Endometrial microvascular endothelial cells (primary cell): ENCODE measurements around the gene GRB2. TPM values are rescaled to one million over a fixed set of nuclear protein-coding genes. Genes with fewer than 3 reads are reported as not detected.
"Not testable (repeated sequence)": the region's sequence is repeated elsewhere in the genome, so short reads cannot be mapped to it uniquely, and the experiment has no call there.

Experiments used
- in situ Hi-C: cut with HindIII; loops from 2 replicates; pipeline ENCODE4 v1.10.0; 2017; ENCODE audit warnings: low sequenced_read_pairs, low pct_unique_long_range_greater_than_20kb; ENCODE audit errors: inconsistent ontology term
- total RNA-seq: library from RNA; depleted of rRNA; stranded (reverse); fragments of >200 nt; gene quantifications from one replicate; pipeline ENCODE4 v1.2.3, GENCODE V29; 2015; ENCODE audit errors: inconsistent ontology term

GRB2 gene
- total RNA-seq, 1 donor from 2014 or later, result 81.3 TPM

- in situ Hi-C loops, result no loop called here
Measured at GRCh38 chr17:75393523-75394331, 11.8 kb downstream of the GRB2 start.

DNA sequence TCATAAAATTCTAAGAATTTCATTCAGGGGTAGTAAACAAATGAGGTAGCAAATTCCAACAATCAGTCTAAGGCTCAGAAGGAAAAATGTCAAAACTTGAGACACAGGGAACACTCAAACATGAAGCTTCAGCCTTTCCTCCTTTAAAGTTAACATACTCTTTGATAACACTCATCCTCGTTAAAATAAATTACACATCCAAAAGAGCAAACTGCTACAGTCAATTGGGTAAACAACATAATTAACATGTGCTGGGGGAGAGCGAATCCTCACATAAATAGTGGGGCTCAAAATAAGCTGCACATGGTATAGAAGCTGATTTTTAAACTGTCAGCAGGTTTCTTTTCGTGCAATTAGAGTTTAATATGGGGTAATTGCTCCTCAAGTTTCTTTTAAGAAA is 12.9 kb downstream of the GRB2 start:
- in situ Hi-C loops, result no loop called here

GRCh38 chr17:75390982-75391381 is 14.5 kb downstream of the GRB2 start:
- in situ Hi-C loops, result no loop called here

GRCh38 chr17:75388476-75389030 is 16.9 kb downstream of the GRB2 start:
- in situ Hi-C loops, result no loop called here

GRCh38 chr17:75387771-75388170 is 17.7 kb downstream of the GRB2 start:
- in situ Hi-C loops, result no loop called here

DNA sequence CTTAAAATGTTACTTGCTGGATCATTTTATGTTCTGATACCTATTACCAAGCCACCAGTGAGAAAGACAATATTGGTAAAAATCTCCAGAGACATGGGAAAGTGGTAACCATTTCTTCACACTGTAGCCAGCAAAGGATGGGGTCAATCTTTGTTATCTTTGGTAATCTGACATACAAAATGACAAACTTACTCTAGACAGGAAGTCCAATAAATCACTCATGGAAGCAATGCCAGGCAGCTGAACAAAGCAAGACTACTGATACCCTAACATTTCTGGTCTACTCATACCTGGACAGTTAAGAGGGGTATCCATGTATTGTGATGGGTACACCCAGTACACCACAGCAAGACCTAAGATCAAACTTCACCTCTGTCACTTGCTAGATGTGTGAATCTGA is 19.0 kb downstream of the GRB2 start:
- in situ Hi-C loops, result no loop called here

DNA sequence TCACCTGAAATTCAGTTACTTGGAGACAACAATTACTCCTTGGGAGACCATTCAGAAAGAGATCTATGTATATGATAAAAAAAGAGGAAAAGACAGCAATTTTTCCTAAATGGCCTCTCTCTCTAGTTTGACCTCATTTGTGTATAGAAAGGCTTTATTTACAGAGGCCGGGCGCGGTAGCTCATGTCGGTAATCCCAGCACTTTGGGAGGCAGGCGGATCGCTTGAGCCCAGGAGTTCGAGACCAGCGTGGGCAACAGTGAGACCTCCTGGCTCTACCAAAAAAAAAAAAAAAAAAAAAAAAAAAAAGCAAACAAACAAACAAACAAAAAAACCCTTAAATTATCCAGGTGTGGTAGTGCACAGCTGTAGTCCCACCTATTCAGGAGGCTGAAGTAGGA is 20.7 kb downstream of the GRB2 start:
- in situ Hi-C loops, result no loop called here

DNA sequence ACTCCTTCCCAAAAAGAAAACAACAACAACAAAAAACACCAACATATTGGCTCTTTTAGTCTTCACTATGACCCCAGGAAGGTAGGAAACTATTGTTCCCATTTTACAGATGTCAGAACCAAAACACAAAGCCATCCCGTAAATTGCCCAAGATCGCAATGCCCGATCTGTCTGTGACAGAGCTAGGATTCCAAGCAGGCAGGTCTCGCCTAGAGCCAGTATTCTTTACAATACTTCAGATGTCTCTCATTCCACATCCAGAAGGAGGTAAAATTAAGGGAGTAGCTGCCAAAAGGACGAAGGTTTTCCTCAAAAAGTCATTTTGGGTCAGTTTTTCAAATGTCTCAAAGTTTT is 21.7 kb downstream of the GRB2 start:
- in situ Hi-C loops, result no loop called here

- in situ Hi-C loops, result no loop called here
Measured at GRCh38 chr17:75380750-75381149, 24.7 kb downstream of the GRB2 start.

GRCh38 chr17:75380315-75380714 is 25.2 kb downstream of the GRB2 start:
- in situ Hi-C loops, result no loop called here

- in situ Hi-C loops, result not testable (repeated sequence)
Measured at GRCh38 chr17:75379426-75379825, 26.1 kb downstream of the GRB2 start.

- in situ Hi-C loops, result no loop called here
Measured at GRCh38 chr17:75373280-75373679, 32.2 kb downstream of the GRB2 start.

DNA sequence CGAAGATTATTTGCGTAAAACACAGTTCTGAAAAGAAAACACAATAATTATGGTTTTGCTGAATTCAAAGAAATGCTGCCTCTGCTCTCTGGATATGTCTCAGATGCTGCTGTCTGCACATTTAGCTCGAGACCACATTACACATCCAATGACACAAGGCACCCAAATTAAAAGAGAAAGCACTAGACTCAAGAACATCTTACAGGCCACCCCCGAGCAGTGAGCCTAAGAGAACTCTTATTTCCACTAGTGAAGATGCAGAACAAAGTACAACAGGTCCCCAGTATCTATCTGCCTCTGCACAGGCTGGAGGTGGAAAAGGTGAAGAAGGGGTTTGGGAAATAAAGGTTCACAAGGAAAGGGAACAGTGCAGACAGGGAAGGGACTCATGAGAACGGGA is 33.5 kb downstream of the GRB2 start:
- in situ Hi-C loops, result no loop called here

GRCh38 chr17:75371339-75371738 is 34.1 kb downstream of the GRB2 start:
- in situ Hi-C loops, result no loop called here

GRCh38 chr17:75370286-75370915 is 35.1 kb downstream of the GRB2 start:
- in situ Hi-C loops, result no loop called here

GRCh38 chr17:75367838-75368789 is 37.4 kb downstream of the GRB2 start:
- in situ Hi-C loops, result not testable (repeated sequence)

DNA sequence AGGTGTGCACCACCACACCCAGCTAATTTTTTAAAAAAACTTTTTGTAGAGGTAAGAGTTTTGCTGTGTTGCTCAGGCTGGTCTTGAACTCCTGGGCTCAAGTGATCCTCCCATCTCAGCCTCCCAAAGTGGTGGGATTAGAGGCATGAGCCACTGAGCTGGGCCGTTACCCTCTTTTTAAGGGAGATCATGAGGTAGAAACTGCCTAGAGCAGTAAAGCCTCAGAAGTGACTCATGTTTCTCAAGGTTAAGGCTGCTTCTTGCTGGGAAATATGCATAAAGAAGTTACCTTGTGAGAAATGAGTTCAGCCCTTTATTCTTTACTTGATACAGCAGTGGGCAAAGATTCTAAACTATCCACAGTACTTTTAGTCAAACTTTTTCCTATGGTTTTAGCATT is 38.2 kb downstream of the GRB2 start:
- in situ Hi-C loops, result no loop called here

DNA sequence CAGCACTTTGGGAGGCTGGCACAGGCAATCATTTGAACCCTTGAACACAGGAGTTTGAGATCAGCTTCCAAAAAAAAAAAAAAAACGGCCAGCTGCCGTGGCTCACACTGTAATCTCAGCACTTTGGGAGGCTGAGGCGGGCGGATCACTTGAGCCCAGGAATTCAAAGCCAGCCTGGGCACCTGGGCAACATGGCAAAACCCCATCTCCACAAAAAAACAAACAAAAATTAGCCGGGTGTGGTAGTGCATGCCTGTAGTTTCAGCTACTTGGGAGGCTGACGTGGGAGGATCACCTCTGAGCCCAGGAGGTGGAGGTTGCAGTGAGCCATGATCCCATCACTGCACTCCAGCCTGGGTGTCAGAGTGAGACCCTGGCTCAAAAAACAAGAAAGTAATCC is 39.0 kb downstream of the GRB2 start:
- in situ Hi-C loops, result no loop called here

DNA sequence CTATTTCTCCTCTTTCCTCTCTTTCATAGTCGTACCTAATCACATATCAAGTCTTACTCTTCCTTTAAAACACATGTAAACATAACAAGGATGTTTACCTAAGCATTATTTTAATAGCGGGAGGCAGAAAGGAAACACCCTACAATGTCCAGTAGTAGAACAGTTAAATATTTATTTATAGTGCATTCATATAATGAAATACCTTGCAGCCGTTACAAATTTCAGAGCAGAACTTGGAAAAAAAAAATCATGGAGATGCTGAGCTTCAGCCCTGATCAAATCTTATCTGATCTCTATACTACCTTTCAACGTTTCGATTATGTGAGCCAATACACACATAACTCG is 39.6 kb downstream of the GRB2 start:
- in situ Hi-C loops, result no loop called here
